Lower lobe of right lung (tissue), 2 donors: ENCODE results near the gene BLTP3B. TPM values are rescaled to one million over a fixed set of nuclear protein-coding genes. Genes with fewer than 3 reads are reported as not detected.

Experiments used
- ATAC-seq, 2 donors: fragments of 200-7000 bp; cut with Tn5 transposase; one replicate each; pipeline ENCODE4 v1.9.1; 2020 to 2022; ENCODE audit warnings: mild to moderate bottlenecking in 2 of 2, moderate library complexity in 2 of 2
- DNase-seq: peaks from one replicate; pipeline ENCODE4 v3.0.0-alpha.2; 2020
- H3K27ac ChIP-seq: fragments of 200-600 bp; one replicate; pipeline ENCODE4 v1.8.0; 2022
- H3K27me3 ChIP-seq: fragments of 200-600 bp; one replicate; pipeline ENCODE4 v1.8.0; 2022; ENCODE audit warnings: low read depth
- H3K36me3 ChIP-seq: fragments of 200-600 bp; one replicate; pipeline ENCODE4 v1.8.0; 2022; ENCODE audit warnings: mild to moderate bottlenecking
- H3K4me1 ChIP-seq: fragments of 200-600 bp; one replicate; pipeline ENCODE4 v1.8.0; 2022
- H3K4me3 ChIP-seq: fragments of 200-600 bp; one replicate; pipeline ENCODE4 v1.8.0; 2022; ENCODE audit warnings: mild to moderate bottlenecking
- H3K9me3 ChIP-seq: fragments of 200-600 bp; one replicate; pipeline ENCODE4 v1.8.0; 2022
- intact Hi-C: fragments of 100-400 bp; cut with DNase I; formaldehyde crosslinking; loops from one replicate; pipeline ENCODE4 v1.11.0; 2022
- total RNA-seq: library from RNA; stranded (reverse); fragmentation: NEBNext Ultra II Directional; extraction: Animal tissue kit (Norgen Biotek cat#: 25700); gene quantifications from one replicate; pipeline ENCODE4 v1.2.1, GENCODE V29; 2021
- TF ChIP-seq, protein P1 (sequence below): fragments of 200-600 bp; IDR thresholded peaks from one replicate; pipeline ENCODE4 v1.8.0; 2022; ENCODE audit warnings: antibody characterized with exemption, mild to moderate bottlenecking
- donor health status: DM: no; HTN: yes; CAD: no; lungs with severe emphysema.

Gene BLTP3B
- total RNA-seq, 1 donor from 2014 or later = 24.2 TPM

GRCh38 chr12:100120355-100120754, 22.3 kb downstream of the BLTP3B start:
- ATAC-seq (no peak), DNase-seq (no peak)
- Histone ChIP-seq H3K9me3 (peaks cover 10% of the 10 kb centered on the region), H3K4me1 (peaks cover 11% of the 10 kb centered on the region), H3K27ac (no peak overlapping the region), H3K27me3 (no peaks in the 10 kb centered on the region), H3K4me3 (no peak overlapping the region), H3K36me3 (no peaks in the 10 kb centered on the region)
- intact Hi-C loops = no loop called here
- TF ChIP-seq, protein P1, sequence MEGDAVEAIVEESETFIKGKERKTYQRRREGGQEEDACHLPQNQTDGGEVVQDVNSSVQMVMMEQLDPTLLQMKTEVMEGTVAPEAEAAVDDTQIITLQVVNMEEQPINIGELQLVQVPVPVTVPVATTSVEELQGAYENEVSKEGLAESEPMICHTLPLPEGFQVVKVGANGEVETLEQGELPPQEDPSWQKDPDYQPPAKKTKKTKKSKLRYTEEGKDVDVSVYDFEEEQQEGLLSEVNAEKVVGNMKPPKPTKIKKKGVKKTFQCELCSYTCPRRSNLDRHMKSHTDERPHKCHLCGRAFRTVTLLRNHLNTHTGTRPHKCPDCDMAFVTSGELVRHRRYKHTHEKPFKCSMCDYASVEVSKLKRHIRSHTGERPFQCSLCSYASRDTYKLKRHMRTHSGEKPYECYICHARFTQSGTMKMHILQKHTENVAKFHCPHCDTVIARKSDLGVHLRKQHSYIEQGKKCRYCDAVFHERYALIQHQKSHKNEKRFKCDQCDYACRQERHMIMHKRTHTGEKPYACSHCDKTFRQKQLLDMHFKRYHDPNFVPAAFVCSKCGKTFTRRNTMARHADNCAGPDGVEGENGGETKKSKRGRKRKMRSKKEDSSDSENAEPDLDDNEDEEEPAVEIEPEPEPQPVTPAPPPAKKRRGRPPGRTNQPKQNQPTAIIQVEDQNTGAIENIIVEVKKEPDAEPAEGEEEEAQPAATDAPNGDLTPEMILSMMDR = no peak

- Histone ChIP-seq H3K9me3 (peaks cover 6% of the 10 kb centered on the region), H3K36me3 (no peaks in the 10 kb centered on the region), H3K27ac (no peak overlapping the region), H3K27me3 (no peaks in the 10 kb centered on the region), H3K4me1 (no peaks in the 10 kb centered on the region), H3K4me3 (no peak overlapping the region)
- DNase-seq (no peak), ATAC-seq (no peak)
- TF ChIP-seq, protein P1 = no peak
- intact Hi-C loops = no loop called here
These were observed 27.4 kb downstream of the BLTP3B start for GRCh38 chr12:100115291-100115690.

DNA sequence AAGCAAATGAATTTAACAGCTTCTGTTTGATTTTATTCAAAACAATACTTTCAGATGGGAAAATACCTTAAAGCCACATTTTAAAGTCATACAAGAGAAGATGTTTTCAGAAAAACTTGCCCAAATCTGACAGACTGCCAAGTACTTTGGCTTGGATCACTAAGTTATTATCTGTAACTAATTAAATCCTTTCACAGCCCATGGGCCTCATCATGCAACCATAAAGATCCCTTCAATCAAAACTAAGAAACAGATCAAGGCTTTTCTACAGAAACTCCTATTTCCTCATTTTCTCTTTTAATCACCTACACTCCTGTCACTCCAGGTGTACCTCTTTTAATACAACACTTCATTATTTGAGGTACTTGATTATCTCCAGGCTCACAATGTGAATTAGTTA, 28.1 kb downstream of the BLTP3B start:
- Histone ChIP-seq H3K27ac (no peak overlapping the region), H3K9me3 (no peaks in the 10 kb centered on the region), H3K27me3 (no peaks in the 10 kb centered on the region), H3K4me1 (no peaks in the 10 kb centered on the region), H3K4me3 (no peak overlapping the region), H3K36me3 (no peaks in the 10 kb centered on the region)
- DNase-seq = no peak
- intact Hi-C loops = no loop called here
- ATAC-seq = no peak
- TF ChIP-seq, protein P1 = no peak

- DNase-seq (no peak), ATAC-seq (no peak)
- Histone ChIP-seq H3K27ac (no peak overlapping the region), H3K4me1 (no peaks in the 10 kb centered on the region), H3K9me3 (no peaks in the 10 kb centered on the region), H3K27me3 (no peaks in the 10 kb centered on the region), H3K36me3 (peaks cover 6% of the 10 kb centered on the region), H3K4me3 (no peak overlapping the region)
- TF ChIP-seq, protein P1 = no peak
- intact Hi-C loops = no loop called here
These were observed 32.4 kb downstream of the BLTP3B start for GRCh38 chr12:100110276-100110675.

GRCh38 chr12:100106861-100107260, 35.8 kb downstream of the BLTP3B start:
- Histone ChIP-seq H3K9me3 (no peaks in the 10 kb centered on the region), H3K27me3 (no peaks in the 10 kb centered on the region), H3K4me3 (no peak overlapping the region), H3K27ac (no peak overlapping the region), H3K4me1 (no peaks in the 10 kb centered on the region), H3K36me3 (peaks cover 15% of the 10 kb centered on the region)
- intact Hi-C loops = no loop called here
- TF ChIP-seq, protein P1 = no peak
- DNase-seq (no peak), ATAC-seq (no peak)

- intact Hi-C loops = no loop called here
- H3K4me1 ChIP-seq = no peaks in the 10 kb centered on the region
- H3K36me3 ChIP-seq = peaks cover 19% of the 10 kb centered on the region
- no peaks in the 10 kb centered on the region for H3K27me3 ChIP-seq
- TF ChIP-seq, protein P1 = no peak
- no peak overlapping the region for H3K4me3 ChIP-seq
- DNase-seq (no peak), ATAC-seq (no peak)
- no peak overlapping the region for H3K27ac ChIP-seq
- no peaks in the 10 kb centered on the region for H3K9me3 ChIP-seq
These were observed 37.0 kb downstream of the BLTP3B start for GRCh38 chr12:100105661-100106060.
